CD14-positive monocyte (primary cell): Measurements from ENCODE around the gene NPAS3. TPM values are rescaled to one million over a fixed set of nuclear protein-coding genes. Genes with fewer than 3 reads are reported as not detected.

ENCODE experiments used
- DNase-seq, 3 donors: peaks; one replicate each; pipeline ENCODE4 v3.0.0-alpha.2; 2011 to 2022
- H2AFZ ChIP-seq: 2 replicates; pipeline ENCODE4 v1.6.0; 2012; ENCODE audit warnings: mild to moderate bottlenecking, low read depth, low read length, inconsistent platforms; ENCODE audit not compliant: insufficient read depth, poor library complexity, severe bottlenecking
- H3K27ac ChIP-seq, 2 donors: 1 replicate in 1 of 2; 2 replicates in 1 of 2; pipeline ENCODE4 v1.5.1; 2012 to 2013; ENCODE audit warnings: low read length in 2 of 2, control low read depth in 1 of 2, inconsistent platforms in 1 of 2, low read depth in 1 of 2, mild to moderate bottlenecking in 1 of 2
- H3K27me3 ChIP-seq, 2 donors: one replicate each; pipeline versions ENCODE4 v1.6.0 to v1.6.1; 2011 to 2013; ENCODE audit warnings: low read length in 2 of 2; ENCODE audit not compliant: control insufficient read depth in 2 of 2, insufficient read depth in 2 of 2
- H3K36me3 ChIP-seq, 2 donors: replicated peaks in 1 of 2; 1 replicate in 1 of 2; 2 replicates in 1 of 2; pipeline versions ENCODE4 v1.5.1 to v1.6.1; 2012 to 2013; ENCODE audit warnings: low read length in 2 of 2, control low read depth in 1 of 2, inconsistent platforms in 1 of 2, mild to moderate bottlenecking in 1 of 2; ENCODE audit not compliant: insufficient read depth in 2 of 2, control insufficient read depth in 1 of 2
- H3K4me1 ChIP-seq, 2 donors: 1 replicate in 1 of 2; 2 replicates in 1 of 2; pipeline versions ENCODE4 v1.5.1 to v1.6.1; 2012 to 2013; ENCODE audit warnings: low read length in 2 of 2, control low read depth in 1 of 2, inconsistent platforms in 1 of 2, mild to moderate bottlenecking in 1 of 2, moderate library complexity in 1 of 2; ENCODE audit not compliant: insufficient read depth in 2 of 2, control insufficient read depth in 1 of 2
- H3K4me2 ChIP-seq: replicated peaks from 2 replicates; pipeline ENCODE3; 2012; ENCODE audit warnings: low read length, moderate library complexity, mild to moderate bottlenecking; ENCODE audit not compliant: poor library complexity, severe bottlenecking; ENCODE audit errors: extremely low read depth
- H3K4me3 ChIP-seq, 3 experiments: fragments of 200-600 bp in 1 of 3; sonication (generic) in 1 of 3; replicated peaks in 1 of 3; 1 replicate in 2 of 3; 2 replicates in 1 of 3; pipeline ENCODE4 v1.5.1; 2011 to 2013; ENCODE audit warnings: low read length in 3 of 3, mild to moderate bottlenecking in 3 of 3, control low read depth in 2 of 3, low read depth in 2 of 3, inconsistent platforms in 1 of 3, moderate library complexity in 1 of 3
- H3K79me2 ChIP-seq: 2 replicates; pipeline ENCODE4 v1.6.0; 2012; ENCODE audit warnings: mild to moderate bottlenecking, control low read depth, inconsistent platforms, low read length, moderate library complexity; ENCODE audit not compliant: insufficient read depth
- H3K9ac ChIP-seq: 2 replicates; pipeline ENCODE4 v1.6.0; 2017; ENCODE audit warnings: low read length, mild to moderate bottlenecking; ENCODE audit not compliant: insufficient read depth, poor library complexity, severe bottlenecking
- H3K9me3 ChIP-seq, 2 donors: replicated peaks in 1 of 2; 1 replicate in 1 of 2; 2 replicates in 1 of 2; pipeline versions ENCODE4 v1.5.1 to v1.6.1; 2012 to 2013; ENCODE audit warnings: low read length in 2 of 2, control low read depth in 1 of 2; ENCODE audit not compliant: control insufficient read depth in 1 of 2, insufficient read depth in 1 of 2
- H4K20me1 ChIP-seq: 2 replicates; pipeline ENCODE4 v1.6.0; 2012; ENCODE audit warnings: mild to moderate bottlenecking, low read length, control low read depth, moderate library complexity; ENCODE audit not compliant: insufficient read depth
- H3K27ac Mint-ChIP-seq, 7 donors: one replicate each; pipeline ENCODE4 v1.8.0; 2020; ENCODE audit warnings: mild to moderate bottlenecking in 7 of 7, mixed read lengths in 7 of 7, moderate library complexity in 6 of 7, inconsistent platforms in 2 of 7
- H3K27me3 Mint-ChIP-seq, 3 donors: one replicate each; pipeline ENCODE4 v1.8.0; 2021 to 2022; ENCODE audit warnings: low read depth in 3 of 3, mild to moderate bottlenecking in 3 of 3, mixed read lengths in 3 of 3, moderate library complexity in 3 of 3, inconsistent platforms in 1 of 3
- H3K36me3 Mint-ChIP-seq, 2 donors: one replicate each; pipeline ENCODE4 v1.8.0; 2020; ENCODE audit warnings: mixed read lengths in 2 of 2, inconsistent platforms in 1 of 2, mild to moderate bottlenecking in 1 of 2
- H3K4me1 Mint-ChIP-seq: one replicate; pipeline ENCODE4 v1.8.0; 2020; ENCODE audit warnings: mild to moderate bottlenecking, mixed read lengths
- H3K4me3 Mint-ChIP-seq, 2 donors: one replicate each; pipeline ENCODE4 v1.8.0; 2020; ENCODE audit warnings: mild to moderate bottlenecking in 2 of 2, mixed read lengths in 2 of 2, moderate library complexity in 1 of 2
- H3K9me3 Mint-ChIP-seq, 7 donors: one replicate each; pipeline ENCODE4 v1.8.0; 2020 to 2022; ENCODE audit warnings: mixed read lengths in 7 of 7, mild to moderate bottlenecking in 6 of 7, moderate library complexity in 6 of 7, inconsistent platforms in 2 of 7
- CTCF ChIP-seq: fragments of 200-600 bp; IDR thresholded peaks from one replicate; pipeline ENCODE4 v1.8.0; 2022; ENCODE audit warnings: antibody characterized with exemption, mild to moderate bottlenecking
- WGBS: methylation state at CpG from one replicate; pipeline ENCODE4 v1.1.5; 2013; ENCODE audit warnings: missing lambda C conversion rate; ENCODE audit not compliant: insufficient coverage; 5-methylcytosine and 5-hydroxymethylcytosine counted together
- intact Hi-C, 2 donors: fragments of 100-400 bp; cut with micrococcal nuclease; formaldehyde crosslinking; loops; one replicate each; pipeline versions ENCODE4 v1.15.0 to v1.15.1; 2023
- polyA plus RNA-seq, 3 donors: library from polyadenylated mRNA; depleted of rRNA in 1 of 3; unstranded in 2 of 3; stranded (reverse) in 1 of 3; fragments of 300-500 nt in 2 of 3; fragments of >200 nt in 1 of 3; fragmentation: Illumina TruSeq in 2 of 3; gene quantifications; 1 replicate in 2 of 3; 2 replicates in 1 of 3; pipeline ENCODE4 v1.2.3, GENCODE V29; 2012 to 2021

NPAS3 gene
- polyA plus RNA-seq, 3 donors: not detected

GRCh38 chr14:33229269-33229929 is 290.7 kb downstream of the NPAS3 start:
- H3K36me3 Mint-ChIP-seq: no peaks in the 10 kb centered on the region

GRCh38 chr14:33230021-33230420 is 291.3 kb downstream of the NPAS3 start:
- no peak overlapping the region for H3K4me3 ChIP-seq
- H3K4me3 Mint-ChIP-seq: no peak overlapping the region
- H3K27ac Mint-ChIP-seq: no peak overlapping the region
- no peaks in the 10 kb centered on the region for H3K36me3 ChIP-seq
- no peaks in the 10 kb centered on the region for H3K9me3 ChIP-seq
- DNase-seq: no peak
- no peak overlapping the region for H3K4me2 ChIP-seq
- no peaks in the 10 kb centered on the region for H3K4me1 Mint-ChIP-seq
- no peaks in the 10 kb centered on the region for H3K36me3 Mint-ChIP-seq
- no peaks in the 10 kb centered on the region for H4K20me1 ChIP-seq
- H3K27ac ChIP-seq: no peak overlapping the region
- H3K9me3 Mint-ChIP-seq: no peaks in the 10 kb centered on the region
- H3K9ac ChIP-seq: no peak overlapping the region
- intact Hi-C loops: no loop called here
- 10% methylated on average over 2 of the region's 3 CpGs for WGBS
- no peaks in the 10 kb centered on the region for H3K4me1 ChIP-seq
- H3K79me2 ChIP-seq: no peaks in the 10 kb centered on the region
- H3K27me3 ChIP-seq: no peaks in the 10 kb centered on the region
- TF ChIP-seq CTCF: no peak
- H3K27me3 Mint-ChIP-seq: peaks cover 0 to 1% (median 0%) of the 10 kb centered on the region in 3 donors
- H2AFZ ChIP-seq: no peak overlapping the region

More at GRCh38 chr14:33229269-33229929, 290.7 kb downstream of the NPAS3 start:
- H3K4me1 ChIP-seq: no peaks in the 10 kb centered on the region
- no peak for DNase-seq
- no peak overlapping the region for H3K27ac ChIP-seq
- H3K4me3 Mint-ChIP-seq: no peak overlapping the region
- no peak overlapping the region for H3K4me2 ChIP-seq
- H3K4me1 Mint-ChIP-seq: no peaks in the 10 kb centered on the region
- H3K27ac Mint-ChIP-seq: no peak overlapping the region
- TF ChIP-seq CTCF: no peak
- H3K9me3 ChIP-seq: no peaks in the 10 kb centered on the region
- no peak overlapping the region for H2AFZ ChIP-seq
- no peak overlapping the region for H3K9ac ChIP-seq
- no peaks in the 10 kb centered on the region for H3K27me3 ChIP-seq
- no peaks in the 10 kb centered on the region for H3K36me3 ChIP-seq
- H3K27me3 Mint-ChIP-seq: peaks cover 0 to 1% (median 0%) of the 10 kb centered on the region in 3 donors
- H3K4me3 ChIP-seq: no peak overlapping the region
- WGBS: 81% methylated on average over 6 of the region's 10 CpGs
- no peaks in the 10 kb centered on the region for H3K9me3 Mint-ChIP-seq
- intact Hi-C loops: no loop called here
- no peaks in the 10 kb centered on the region for H3K79me2 ChIP-seq
- no peaks in the 10 kb centered on the region for H4K20me1 ChIP-seq
